Measurements from ENCODE around the gene COMMD1.
"Not testable (repeated sequence)": the region's sequence is repeated elsewhere in the genome, so short reads cannot be mapped to it uniquely, and the experiment has no call there.

The COMMD1 gene

GRCh38 chr2:61905372-61906185 is at the start of gene COMMD1:
TSS of gene COMMD1 (plus strand) at chr2:61905674. CDS start at chr2:61905679, 5 bp downstream.
- H3K4me1 Mint-ChIP-seq, result peaks cover 16% of the 10 kb centered on the region

GRCh38 chr2:61857224-61857623 is 48.2 kb upstream of the COMMD1 start:
- Mint-ChIP-seq H3K27ac (no peak overlapping the region), H3K36me3 (ENCODE audit: low read depth) (peaks cover 3% of the 10 kb centered on the region), H3K4me1 (peaks cover 29% of the 10 kb centered on the region), H3K27me3 (no peaks in the 10 kb centered on the region), H3K9me3 (no peaks in the 10 kb centered on the region), H3K4me3 (no peak overlapping the region)
- no peak for DNase-seq
- no peak for ATAC-seq

More at GRCh38 chr2:61905372-61906185, at the start of gene COMMD1:
- no peaks in the 10 kb centered on the region for H3K9me3 Mint-ChIP-seq
- peak within 1 kb of the TSS; percentile 83 for H3K27ac Mint-ChIP-seq
- peaks cover 1% of the 10 kb centered on the region for H3K27me3 Mint-ChIP-seq
- DNase-seq (peak; percentile 87), ATAC-seq (peak; percentile 100)
- H3K4me3 Mint-ChIP-seq, result peak within 1 kb of the TSS; percentile 94
- no peaks in the 10 kb centered on the region for H3K36me3 Mint-ChIP-seq (ENCODE audit: low read depth)

GRCh38 chr2:61862085-61862484 is 43.4 kb upstream of the COMMD1 start:
- no peaks in the 10 kb centered on the region for H3K27me3 Mint-ChIP-seq
- DNase-seq, result no peak
- H3K36me3 Mint-ChIP-seq (ENCODE audit: low read depth), result peaks cover 37% of the 10 kb centered on the region
- no peaks in the 10 kb centered on the region for H3K9me3 Mint-ChIP-seq
- ATAC-seq, result no peak
- no peak overlapping the region for H3K4me3 Mint-ChIP-seq
- peaks cover 2% of the 10 kb centered on the region for H3K4me1 Mint-ChIP-seq
- H3K27ac Mint-ChIP-seq, result no peak overlapping the region

GRCh38 chr2:61866482-61867089 is 38.9 kb upstream of the COMMD1 start:
- H3K27ac Mint-ChIP-seq, H3K4me3 Mint-ChIP-seq, H3K9me3 Mint-ChIP-seq, DNase-seq, H3K4me1 Mint-ChIP-seq, H3K27me3 Mint-ChIP-seq, ATAC-seq: not testable (repeated sequence)
- H3K36me3 Mint-ChIP-seq (ENCODE audit: low read depth), result peaks cover 59% of the 10 kb centered on the region

- Mint-ChIP-seq H3K27ac (no peak overlapping the region), H3K36me3 (ENCODE audit: low read depth) (peaks cover 74% of the 10 kb centered on the region), H3K4me1 (peaks cover 6% of the 10 kb centered on the region), H3K4me3 (no peak overlapping the region), H3K9me3 (no peaks in the 10 kb centered on the region), H3K27me3 (no peaks in the 10 kb centered on the region)
- no peak for ATAC-seq
- DNase-seq, result no peak
These were observed 29.1 kb upstream of the COMMD1 start for GRCh38 chr2:61876400-61876799.

GRCh38 chr2:61877571-61878245 is 27.8 kb upstream of the COMMD1 start:
- no peak overlapping the region for H3K27ac Mint-ChIP-seq

GRCh38 chr2:61878761-61879160 is 26.7 kb upstream of the COMMD1 start:
- H3K36me3 Mint-ChIP-seq (ENCODE audit: low read depth), result peaks cover 74% of the 10 kb centered on the region
- peaks cover 9% of the 10 kb centered on the region for H3K4me1 Mint-ChIP-seq
- H3K4me3 Mint-ChIP-seq, result no peak overlapping the region
- H3K27ac Mint-ChIP-seq, result no peak overlapping the region
- H3K9me3 Mint-ChIP-seq, result no peaks in the 10 kb centered on the region
- no peaks in the 10 kb centered on the region for H3K27me3 Mint-ChIP-seq
- DNase-seq (no peak), ATAC-seq (no peak)

More at GRCh38 chr2:61877571-61878245, 27.8 kb upstream of the COMMD1 start:
- Mint-ChIP-seq H3K36me3 (ENCODE audit: low read depth) (peaks cover 75% of the 10 kb centered on the region), H3K4me1 (peaks cover 6% of the 10 kb centered on the region), H3K9me3 (no peaks in the 10 kb centered on the region), H3K27me3 (no peaks in the 10 kb centered on the region), H3K4me3 (no peak overlapping the region)
- DNase-seq (no peak), ATAC-seq (no peak)

GRCh38 chr2:61879351-61879750 is 26.1 kb upstream of the COMMD1 start:
- not testable (repeated sequence) for H3K27me3 Mint-ChIP-seq, H3K9me3 Mint-ChIP-seq, DNase-seq, H3K27ac Mint-ChIP-seq, ATAC-seq, H3K4me1 Mint-ChIP-seq, H3K4me3 Mint-ChIP-seq
- H3K36me3 Mint-ChIP-seq (ENCODE audit: low read depth), result peaks cover 74% of the 10 kb centered on the region

GRCh38 chr2:61882850-61883249 is 22.6 kb upstream of the COMMD1 start:
- H3K4me3 Mint-ChIP-seq, result no peak overlapping the region

GRCh38 chr2:61885896-61886603 is 19.4 kb upstream of the COMMD1 start:
- Mint-ChIP-seq H3K9me3 (no peaks in the 10 kb centered on the region), H3K4me3 (peak overlapping the region; percentile 99), H3K27ac (peak overlapping the region; percentile 100), H3K36me3 (ENCODE audit: low read depth) (peaks cover 61% of the 10 kb centered on the region), H3K4me1 (peaks cover 40% of the 10 kb centered on the region), H3K27me3 (no peaks in the 10 kb centered on the region)
- peak; percentile 39 for DNase-seq
- ATAC-seq, result peak; percentile 47

More at GRCh38 chr2:61882850-61883249, 22.6 kb upstream of the COMMD1 start:
- no peaks in the 10 kb centered on the region for H3K27me3 Mint-ChIP-seq
- DNase-seq (no peak), ATAC-seq (no peak)
- H3K9me3 Mint-ChIP-seq, result no peaks in the 10 kb centered on the region
- H3K27ac Mint-ChIP-seq, result peak overlapping the region; percentile 56
- H3K4me1 Mint-ChIP-seq, result peaks cover 35% of the 10 kb centered on the region
- peaks cover 77% of the 10 kb centered on the region for H3K36me3 Mint-ChIP-seq (ENCODE audit: low read depth)

- peak overlapping the region; percentile 100 for H3K27ac Mint-ChIP-seq
- ATAC-seq, result no peak
These were observed 17.7 kb upstream of the COMMD1 start for GRCh38 chr2:61887717-61888266.

GRCh38 chr2:61888267-61889055 is 17.0 kb upstream of the COMMD1 start, which contains the start of gene CCT4:
TSS of gene CCT4 (minus strand) at chr2:61888656. CDS start at chr2:61888507, 149 bp downstream.
- peak; percentile 95 for DNase-seq
- Mint-ChIP-seq H3K27me3 (no peaks in the 10 kb centered on the region), H3K36me3 (ENCODE audit: low read depth) (peaks cover 44% of the 10 kb centered on the region), H3K27ac (peak within 1 kb of the TSS; percentile 100), H3K9me3 (no peaks in the 10 kb centered on the region), H3K4me1 (peaks cover 42% of the 10 kb centered on the region), H3K4me3 (peak within 1 kb of the TSS; percentile 99)
- peak; percentile 80 for ATAC-seq

More at GRCh38 chr2:61887717-61888266, 17.7 kb upstream of the COMMD1 start:
- no peaks in the 10 kb centered on the region for H3K9me3 Mint-ChIP-seq
- peaks cover 42% of the 10 kb centered on the region for H3K4me1 Mint-ChIP-seq
- no peaks in the 10 kb centered on the region for H3K27me3 Mint-ChIP-seq
- DNase-seq, result peak; percentile 23
- H3K4me3 Mint-ChIP-seq, result peak overlapping the region; percentile 99
- H3K36me3 Mint-ChIP-seq (ENCODE audit: low read depth), result peaks cover 47% of the 10 kb centered on the region

- no peak for DNase-seq
- H3K9me3 Mint-ChIP-seq, result no peaks in the 10 kb centered on the region
- H3K27me3 Mint-ChIP-seq, result peaks cover 2% of the 10 kb centered on the region
- H3K4me1 Mint-ChIP-seq, result no peaks in the 10 kb centered on the region
- H3K4me3 Mint-ChIP-seq, result no peak overlapping the region
- no peak overlapping the region for H3K27ac Mint-ChIP-seq
- H3K36me3 Mint-ChIP-seq (ENCODE audit: low read depth), result no peaks in the 10 kb centered on the region
- no peak for ATAC-seq
These were observed 6.7 kb upstream of the COMMD1 start for GRCh38 chr2:61898810-61899209.
